HL-60 (cell line): ENCODE measurements around the gene CTNNA3.

Experiments
- DNase-seq, 2 experiments: peaks; one replicate each; pipeline ENCODE4 v3.0.0-alpha.2; 2010 to 2020; ENCODE audit warnings: low read depth in 1 of 2, low spot score in 1 of 2
- H3K27ac ChIP-seq: fragments of 250-450 bp; sonication (Bioruptor Pico); replicated peaks from 2 replicates; pipeline ENCODE4 v1.5.1; 2020; ENCODE audit warnings: mild to moderate bottlenecking, moderate library complexity
- H3K27me3 ChIP-seq: fragments of 250-450 bp; sonication (Bioruptor Pico); 2 replicates; pipeline ENCODE4 v1.5.1; 2021; ENCODE audit warnings: mild to moderate bottlenecking, moderate library complexity; ENCODE audit not compliant: insufficient read depth, poor library complexity, severe bottlenecking
- H3K4me3 ChIP-seq: replicated peaks from 2 replicates; pipeline ENCODE4 v1.5.1; 2011; ENCODE audit warnings: mild to moderate bottlenecking, control low read depth, low read length; ENCODE audit not compliant: insufficient read depth
- GABPA ChIP-seq: IDR thresholded peaks from 2 replicates; pipeline ENCODE4 v1.6.1; 2012; ENCODE audit warnings: low read depth
- POLR2AphosphoS5 ChIP-seq: IDR thresholded peaks from 2 replicates; pipeline ENCODE4 v1.6.1; 2012; ENCODE audit warnings: low read depth
- SPI1 ChIP-seq: IDR thresholded peaks from 2 replicates; pipeline ENCODE4 v1.6.1; 2012; ENCODE audit warnings: low read depth, mild to moderate bottlenecking, borderline replicate concordance
- TF ChIP-seq, protein P1 (sequence below): IDR thresholded peaks from one replicate; pipeline ENCODE4 v1.5.1; 2011; ENCODE audit warnings: low read length, control low read depth, inconsistent platforms; ENCODE audit not compliant: insufficient read depth
- TF ChIP-seq, protein P2 (sequence below): IDR thresholded peaks from 2 replicates; pipeline ENCODE4 v1.6.1; 2012; ENCODE audit warnings: low read depth; ENCODE audit not compliant: insufficient replicate concordance

CTNNA3 gene

GRCh38 chr10:67115972-67116371, 580.0 kb downstream of the CTNNA3 start:
- no peak for DNase-seq
- H3K27me3 ChIP-seq = no peaks in the 10 kb centered on the region
- no peak for TF ChIP-seq POLR2AphosphoS5
- no peak for TF ChIP-seq GABPA
- TF ChIP-seq, protein P1, sequence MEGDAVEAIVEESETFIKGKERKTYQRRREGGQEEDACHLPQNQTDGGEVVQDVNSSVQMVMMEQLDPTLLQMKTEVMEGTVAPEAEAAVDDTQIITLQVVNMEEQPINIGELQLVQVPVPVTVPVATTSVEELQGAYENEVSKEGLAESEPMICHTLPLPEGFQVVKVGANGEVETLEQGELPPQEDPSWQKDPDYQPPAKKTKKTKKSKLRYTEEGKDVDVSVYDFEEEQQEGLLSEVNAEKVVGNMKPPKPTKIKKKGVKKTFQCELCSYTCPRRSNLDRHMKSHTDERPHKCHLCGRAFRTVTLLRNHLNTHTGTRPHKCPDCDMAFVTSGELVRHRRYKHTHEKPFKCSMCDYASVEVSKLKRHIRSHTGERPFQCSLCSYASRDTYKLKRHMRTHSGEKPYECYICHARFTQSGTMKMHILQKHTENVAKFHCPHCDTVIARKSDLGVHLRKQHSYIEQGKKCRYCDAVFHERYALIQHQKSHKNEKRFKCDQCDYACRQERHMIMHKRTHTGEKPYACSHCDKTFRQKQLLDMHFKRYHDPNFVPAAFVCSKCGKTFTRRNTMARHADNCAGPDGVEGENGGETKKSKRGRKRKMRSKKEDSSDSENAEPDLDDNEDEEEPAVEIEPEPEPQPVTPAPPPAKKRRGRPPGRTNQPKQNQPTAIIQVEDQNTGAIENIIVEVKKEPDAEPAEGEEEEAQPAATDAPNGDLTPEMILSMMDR = no peak
- TF ChIP-seq SPI1 = no peak
- TF ChIP-seq, protein P2, sequence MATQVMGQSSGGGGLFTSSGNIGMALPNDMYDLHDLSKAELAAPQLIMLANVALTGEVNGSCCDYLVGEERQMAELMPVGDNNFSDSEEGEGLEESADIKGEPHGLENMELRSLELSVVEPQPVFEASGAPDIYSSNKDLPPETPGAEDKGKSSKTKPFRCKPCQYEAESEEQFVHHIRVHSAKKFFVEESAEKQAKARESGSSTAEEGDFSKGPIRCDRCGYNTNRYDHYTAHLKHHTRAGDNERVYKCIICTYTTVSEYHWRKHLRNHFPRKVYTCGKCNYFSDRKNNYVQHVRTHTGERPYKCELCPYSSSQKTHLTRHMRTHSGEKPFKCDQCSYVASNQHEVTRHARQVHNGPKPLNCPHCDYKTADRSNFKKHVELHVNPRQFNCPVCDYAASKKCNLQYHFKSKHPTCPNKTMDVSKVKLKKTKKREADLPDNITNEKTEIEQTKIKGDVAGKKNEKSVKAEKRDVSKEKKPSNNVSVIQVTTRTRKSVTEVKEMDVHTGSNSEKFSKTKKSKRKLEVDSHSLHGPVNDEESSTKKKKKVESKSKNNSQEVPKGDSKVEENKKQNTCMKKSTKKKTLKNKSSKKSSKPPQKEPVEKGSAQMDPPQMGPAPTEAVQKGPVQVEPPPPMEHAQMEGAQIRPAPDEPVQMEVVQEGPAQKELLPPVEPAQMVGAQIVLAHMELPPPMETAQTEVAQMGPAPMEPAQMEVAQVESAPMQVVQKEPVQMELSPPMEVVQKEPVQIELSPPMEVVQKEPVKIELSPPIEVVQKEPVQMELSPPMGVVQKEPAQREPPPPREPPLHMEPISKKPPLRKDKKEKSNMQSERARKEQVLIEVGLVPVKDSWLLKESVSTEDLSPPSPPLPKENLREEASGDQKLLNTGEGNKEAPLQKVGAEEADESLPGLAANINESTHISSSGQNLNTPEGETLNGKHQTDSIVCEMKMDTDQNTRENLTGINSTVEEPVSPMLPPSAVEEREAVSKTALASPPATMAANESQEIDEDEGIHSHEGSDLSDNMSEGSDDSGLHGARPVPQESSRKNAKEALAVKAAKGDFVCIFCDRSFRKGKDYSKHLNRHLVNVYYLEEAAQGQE = no peak
- no peak overlapping the region for H3K4me3 ChIP-seq
- H3K27ac ChIP-seq = no peak overlapping the region

DNA sequence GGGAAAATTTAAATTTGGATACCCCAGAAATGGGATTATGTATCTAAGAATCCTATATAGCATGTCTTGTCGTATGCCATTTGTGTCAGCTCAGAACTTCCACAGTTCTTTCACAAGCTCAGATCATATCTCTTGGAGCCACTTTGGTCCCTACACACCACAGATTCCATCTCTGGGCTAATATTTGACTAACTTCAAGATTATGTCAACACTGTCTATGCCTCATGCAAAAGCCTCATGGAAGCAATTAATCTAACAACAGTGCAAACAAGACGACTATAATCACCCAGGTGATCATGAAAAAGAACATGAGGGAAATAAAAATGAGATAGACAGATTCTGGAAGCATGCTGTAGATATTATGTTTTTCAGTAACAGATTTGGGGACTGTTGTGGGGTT, 581.0 kb downstream of the CTNNA3 start:
- DNase-seq = no peak
- Histone ChIP-seq H3K27ac (no peak overlapping the region), H3K27me3 (no peaks in the 10 kb centered on the region), H3K4me3 (no peak overlapping the region)
- TF ChIP-seq, protein P2 = no peak
- TF ChIP-seq, protein P1 = no peak
- TF ChIP-seq GABPA = no peak
- TF ChIP-seq SPI1 = no peak
- TF ChIP-seq POLR2AphosphoS5 = no peak

DNA sequence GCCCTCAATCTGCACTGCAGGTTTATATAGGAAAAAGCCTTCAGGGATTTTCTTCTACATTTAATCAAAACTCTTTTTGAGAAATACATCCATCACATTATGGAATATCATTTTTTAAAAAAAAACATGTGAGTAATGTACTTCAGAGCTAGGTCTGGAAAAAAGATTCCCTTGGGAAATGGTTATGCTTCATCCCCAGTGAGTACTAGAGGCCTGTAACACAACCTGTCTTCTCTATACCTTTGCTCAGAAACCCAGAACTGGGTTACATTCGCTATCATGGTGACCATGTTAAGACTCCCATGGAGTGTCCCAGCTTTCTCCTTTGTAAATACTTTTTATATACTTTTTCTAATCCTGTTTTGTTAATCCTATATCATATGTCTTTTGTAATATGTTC, 583.2 kb downstream of the CTNNA3 start:
- no peak overlapping the region for H3K4me3 ChIP-seq
- no peak overlapping the region for H3K27ac ChIP-seq
- TF ChIP-seq POLR2AphosphoS5 = no peak
- H3K27me3 ChIP-seq = no peaks in the 10 kb centered on the region
- DNase-seq = no peak

GRCh38 chr10:67110286-67110685, 585.7 kb downstream of the CTNNA3 start:
- Histone ChIP-seq H3K27ac (no peak overlapping the region), H3K27me3 (no peaks in the 10 kb centered on the region), H3K4me3 (no peak overlapping the region)
- DNase-seq = no peak
- TF ChIP-seq, protein P1 = no peak
- TF ChIP-seq GABPA = no peak
- TF ChIP-seq POLR2AphosphoS5 = no peak
- TF ChIP-seq SPI1 = no peak
- TF ChIP-seq, protein P2 = no peak
